ENCODE results near the gene ANK2.

GRCh38 chr4:113404167-113404571 is 354.7 kb downstream of the ANK2 start:
- no peak for TF ChIP-seq EZH2 (IDR thresholded peaks at IDR 0.05; ENCODE audit: low read depth, unreplicated experiment)
- TF ChIP-seq ZNF462 (CRISPR knock-in tag; IDR thresholded peaks at IDR 0.05) = no peak
- TF ChIP-seq STAT1 (IDR thresholded peaks at IDR 0.05; ENCODE audit: unreplicated experiment) = no peak
- TF ChIP-seq CTCF (conservative IDR thresholded peaks at IDR 0.05; ENCODE audit: low read depth in 2 of 2) = no peak
- TF ChIP-seq NANOG (IDR thresholded peaks at IDR 0.05; ENCODE audit: borderline replicate concordance) = no peak
